ENCODE data around the gene CENPU.

The CENPU gene

DNA sequence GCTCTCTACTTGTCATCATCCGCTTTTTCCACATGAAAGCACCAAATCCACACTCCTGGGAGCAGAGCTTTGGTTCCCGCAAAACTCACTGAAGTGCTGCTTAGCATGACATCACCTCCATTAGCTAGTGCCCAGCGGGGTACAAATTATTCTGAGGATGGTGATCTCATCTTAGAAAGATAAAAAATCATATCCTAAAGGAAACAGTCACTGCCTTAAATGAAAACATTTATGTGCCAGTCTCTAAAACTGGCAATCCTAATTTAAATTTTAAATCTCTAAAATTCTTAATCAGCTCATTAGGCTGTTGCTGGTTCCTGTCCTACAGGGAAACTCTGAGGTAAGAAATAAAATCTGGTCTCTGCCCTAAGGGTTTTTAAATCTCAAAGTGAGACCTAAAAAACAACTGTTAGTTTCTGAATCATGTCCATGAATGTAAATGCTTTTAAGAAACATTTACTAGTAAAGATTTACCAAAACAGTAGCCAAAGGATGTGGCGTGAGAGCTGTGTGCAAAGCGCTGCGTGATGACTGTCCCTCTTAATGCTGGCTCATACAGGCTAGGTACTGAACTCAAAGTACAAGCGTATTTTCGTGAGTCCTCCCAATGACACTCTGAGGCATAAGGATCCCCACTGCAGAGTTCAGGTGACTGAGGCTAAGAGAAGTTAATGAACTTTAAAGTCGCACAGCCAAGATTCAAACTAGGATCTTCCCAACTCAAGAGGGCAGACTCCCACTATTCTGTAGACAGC, 89.2 kb downstream of the CENPU start:
- ChIA-PET CTCF (no interaction called here), POLR2A (ENCODE audit: low non-redundant PET) (no interaction called here)
- no peak for DNase-seq (ENCODE audit: low spot score)
- no peak overlapping the region for H3K27ac ChIP-seq
- TF ChIP-seq CTCF (conservative IDR thresholded peaks at IDR 0.05; ENCODE audit: low read depth), result no peak

All from RWPE1 (cell line).